B cell (primary cell): ENCODE data around the gene TMEM271.

Experiments
- EZH2 ChIP-seq: IDR thresholded peaks from 2 replicates; pipeline ENCODE4 v1.6.1; 2012; ENCODE audit warnings: borderline replicate concordance, low read depth, mild to moderate bottlenecking, moderate library complexity, low read length; ENCODE audit not compliant: insufficient read depth, poor library complexity, severe bottlenecking
- TF ChIP-seq, protein P1 (sequence below): fragments of 200-600 bp; IDR thresholded peaks from one replicate; pipeline ENCODE4 v1.8.0; 2022; ENCODE audit warnings: antibody characterized with exemption, mild to moderate bottlenecking

DNA sequence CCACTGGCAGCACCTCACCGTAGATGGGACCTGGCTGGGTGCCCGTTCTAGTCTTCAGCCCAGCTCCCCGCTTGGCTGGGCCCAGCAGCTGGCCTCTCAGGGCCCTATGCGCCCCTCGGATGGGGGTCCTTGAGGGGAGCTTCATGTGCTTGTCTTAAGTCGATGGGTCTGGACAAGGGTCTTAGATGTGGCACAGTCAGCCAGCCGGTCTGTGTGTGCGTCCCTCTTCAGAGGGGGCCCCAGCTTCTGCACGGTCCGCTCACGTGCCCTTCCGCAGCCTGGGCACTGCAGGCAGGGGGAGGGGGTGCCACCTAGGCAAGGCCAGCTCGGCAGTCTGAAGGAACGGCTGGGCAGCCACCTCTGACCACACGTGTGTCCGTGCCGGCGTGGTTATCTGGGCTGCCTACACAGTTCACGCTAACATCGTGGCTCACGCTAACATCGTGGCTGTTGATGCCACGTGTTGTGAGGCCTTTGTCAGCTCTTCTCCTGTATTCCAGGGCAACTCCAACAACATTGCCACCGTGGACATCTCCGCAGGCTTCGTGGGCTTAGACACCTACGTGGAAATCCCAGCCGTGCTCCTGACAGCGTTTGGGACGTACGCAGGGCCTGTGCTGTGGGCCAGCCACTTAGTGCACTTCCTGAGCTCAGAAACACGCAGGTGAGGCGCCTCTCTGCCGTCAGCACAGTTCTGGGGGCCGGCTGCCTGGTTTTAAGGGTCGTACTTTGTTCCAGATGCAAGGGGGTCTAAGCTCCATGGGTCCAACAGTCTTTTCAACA is 42.6 kb downstream of the TMEM271 start:
- TF ChIP-seq, protein P1, sequence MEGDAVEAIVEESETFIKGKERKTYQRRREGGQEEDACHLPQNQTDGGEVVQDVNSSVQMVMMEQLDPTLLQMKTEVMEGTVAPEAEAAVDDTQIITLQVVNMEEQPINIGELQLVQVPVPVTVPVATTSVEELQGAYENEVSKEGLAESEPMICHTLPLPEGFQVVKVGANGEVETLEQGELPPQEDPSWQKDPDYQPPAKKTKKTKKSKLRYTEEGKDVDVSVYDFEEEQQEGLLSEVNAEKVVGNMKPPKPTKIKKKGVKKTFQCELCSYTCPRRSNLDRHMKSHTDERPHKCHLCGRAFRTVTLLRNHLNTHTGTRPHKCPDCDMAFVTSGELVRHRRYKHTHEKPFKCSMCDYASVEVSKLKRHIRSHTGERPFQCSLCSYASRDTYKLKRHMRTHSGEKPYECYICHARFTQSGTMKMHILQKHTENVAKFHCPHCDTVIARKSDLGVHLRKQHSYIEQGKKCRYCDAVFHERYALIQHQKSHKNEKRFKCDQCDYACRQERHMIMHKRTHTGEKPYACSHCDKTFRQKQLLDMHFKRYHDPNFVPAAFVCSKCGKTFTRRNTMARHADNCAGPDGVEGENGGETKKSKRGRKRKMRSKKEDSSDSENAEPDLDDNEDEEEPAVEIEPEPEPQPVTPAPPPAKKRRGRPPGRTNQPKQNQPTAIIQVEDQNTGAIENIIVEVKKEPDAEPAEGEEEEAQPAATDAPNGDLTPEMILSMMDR, result no peak
- TF ChIP-seq EZH2, result no peak
